Mesodermal cell (in vitro differentiated cells): ENCODE measurements around the gene NES.

Experiments
- H3K27ac ChIP-seq: 2 replicates; pipeline ENCODE4 v1.7.0; 2013; ENCODE audit warnings: mild to moderate bottlenecking, low read depth, low read length, moderate library complexity; ENCODE audit not compliant: severe bottlenecking
- H3K36me3 ChIP-seq: 2 replicates; pipeline ENCODE4 v1.7.1; 2013; ENCODE audit warnings: mild to moderate bottlenecking, low read length, moderate library complexity; ENCODE audit not compliant: control insufficient read depth, insufficient read depth
- H3K4me1 ChIP-seq: one replicate; pipeline ENCODE4 v1.7.1; 2013; ENCODE audit warnings: mild to moderate bottlenecking, low read length; ENCODE audit not compliant: insufficient read depth, control insufficient read depth, poor library complexity, severe bottlenecking
- H3K4me3 ChIP-seq: 2 replicates; pipeline ENCODE4 v1.7.0; 2013; ENCODE audit warnings: low read length, control low read depth, mild to moderate bottlenecking; ENCODE audit not compliant: insufficient read depth, poor library complexity, severe bottlenecking; ENCODE audit errors: extremely low read depth
- H3K9me3 ChIP-seq: 2 replicates; pipeline ENCODE4 v1.7.1; 2013; ENCODE audit warnings: mild to moderate bottlenecking, low read length, moderate library complexity; ENCODE audit not compliant: control insufficient read depth
- WGBS, 2 experiments: methylation state at CpG; one replicate each; pipeline ENCODE4 v1.1.5; 2013; ENCODE audit warnings: missing lambda C conversion rate in 2 of 2; ENCODE audit not compliant: insufficient coverage in 2 of 2; 5-methylcytosine and 5-hydroxymethylcytosine counted together

Gene NES

DNA sequence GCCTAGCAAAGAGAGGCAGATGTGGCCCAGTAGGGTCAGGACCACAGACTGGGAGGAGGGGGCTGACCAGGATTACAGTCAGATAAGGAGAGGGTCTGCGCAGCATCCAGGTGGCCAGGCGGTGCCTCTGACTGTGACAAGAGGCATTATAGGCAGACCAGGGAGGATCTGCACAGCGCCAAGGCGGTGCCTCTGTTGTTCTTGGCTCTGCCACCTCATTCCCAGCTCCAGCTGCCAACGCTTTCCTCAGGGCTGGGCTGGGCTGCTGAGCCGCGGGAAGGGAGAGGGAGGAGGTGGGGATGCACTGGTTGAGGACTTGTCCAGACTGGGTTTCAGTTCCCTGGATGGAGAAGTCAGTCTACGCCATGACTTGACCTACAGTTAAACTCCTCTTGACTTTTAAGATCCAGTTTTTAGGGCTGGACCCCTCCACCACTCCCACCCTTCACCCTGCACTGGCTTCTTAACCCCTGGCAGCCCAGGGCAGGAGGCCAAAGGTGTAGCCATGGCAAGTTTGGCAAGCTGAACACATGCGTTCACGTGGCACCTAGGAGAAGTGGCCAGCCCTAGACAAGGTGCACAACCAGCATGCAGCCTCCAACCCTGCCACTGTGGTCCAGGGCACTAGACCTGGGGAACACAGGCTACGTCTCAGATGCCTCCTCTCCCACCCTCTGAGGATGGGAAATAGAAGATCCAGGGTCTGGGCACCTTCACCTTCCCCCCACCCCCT lies 32.7 kb upstream of the NES start:
- 55 to 84% methylated on average over 5 to 7 of the region's 11 CpGs for WGBS, 2 experiments
- peak overlapping the region; percentile 92 for H3K27ac ChIP-seq
- H3K36me3 ChIP-seq: no peaks in the 10 kb centered on the region
- H3K4me3 ChIP-seq: no peak overlapping the region
- peaks cover 52% of the 10 kb centered on the region for H3K4me1 ChIP-seq
- no peaks in the 10 kb centered on the region for H3K9me3 ChIP-seq

DNA sequence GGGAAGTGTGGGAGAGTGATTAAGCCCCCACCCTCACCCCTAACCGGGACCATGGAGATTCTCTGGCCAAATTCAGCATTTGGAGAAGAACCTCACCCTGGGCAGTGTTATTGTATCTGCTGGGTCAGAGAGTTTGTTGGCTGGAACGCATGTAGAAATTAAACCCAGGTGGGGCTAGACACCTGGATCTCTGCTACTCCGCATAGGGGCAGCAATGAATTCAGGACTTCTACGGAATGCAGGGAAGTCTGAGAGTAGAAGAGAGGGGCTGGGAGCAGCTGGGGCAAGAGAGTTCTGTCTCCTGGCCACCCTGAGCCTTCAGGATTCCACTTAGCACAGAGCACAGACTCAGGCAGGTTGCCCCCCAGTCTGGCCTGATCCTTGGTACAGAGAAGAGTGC lies 31.8 kb upstream of the NES start:
- Histone ChIP-seq H3K9me3 (no peaks in the 10 kb centered on the region), H3K4me1 (peaks cover 61% of the 10 kb centered on the region), H3K36me3 (no peaks in the 10 kb centered on the region), H3K4me3 (no peak overlapping the region), H3K27ac (peak overlapping the region; percentile 49)
- 64 to 72% methylated on average over 3 of the region's 4 CpGs for WGBS, 2 experiments

DNA sequence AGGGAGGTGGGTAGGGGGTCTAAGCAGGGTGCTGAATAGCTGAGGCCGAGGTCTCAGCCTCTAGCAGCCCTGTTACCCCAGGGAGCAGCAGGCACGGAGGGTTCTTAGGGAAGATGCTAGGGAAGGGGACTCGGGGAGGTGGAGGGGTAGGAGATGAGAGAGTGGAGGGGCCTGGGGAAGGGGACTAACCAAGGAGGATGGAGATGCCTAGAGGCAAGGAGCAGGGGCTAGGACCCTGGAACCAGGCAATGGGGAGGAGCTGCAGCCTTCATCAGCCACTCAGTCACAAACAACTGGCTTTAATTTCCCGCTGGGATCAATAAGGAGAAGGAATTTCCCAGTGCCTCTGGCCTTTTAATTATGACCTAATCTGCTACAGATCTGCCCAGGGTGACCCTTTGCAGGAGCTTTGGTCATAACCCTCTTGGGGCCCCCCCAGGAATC lies 31.0 kb upstream of the NES start:
- Histone ChIP-seq H3K27ac (peak overlapping the region; percentile 82), H3K4me1 (peaks cover 65% of the 10 kb centered on the region), H3K36me3 (peaks cover 1% of the 10 kb centered on the region), H3K9me3 (no peaks in the 10 kb centered on the region), H3K4me3 (no peak overlapping the region)
- 6 to 9% methylated on average over 1 to 2 of the region's 4 CpGs for WGBS, 2 experiments

DNA sequence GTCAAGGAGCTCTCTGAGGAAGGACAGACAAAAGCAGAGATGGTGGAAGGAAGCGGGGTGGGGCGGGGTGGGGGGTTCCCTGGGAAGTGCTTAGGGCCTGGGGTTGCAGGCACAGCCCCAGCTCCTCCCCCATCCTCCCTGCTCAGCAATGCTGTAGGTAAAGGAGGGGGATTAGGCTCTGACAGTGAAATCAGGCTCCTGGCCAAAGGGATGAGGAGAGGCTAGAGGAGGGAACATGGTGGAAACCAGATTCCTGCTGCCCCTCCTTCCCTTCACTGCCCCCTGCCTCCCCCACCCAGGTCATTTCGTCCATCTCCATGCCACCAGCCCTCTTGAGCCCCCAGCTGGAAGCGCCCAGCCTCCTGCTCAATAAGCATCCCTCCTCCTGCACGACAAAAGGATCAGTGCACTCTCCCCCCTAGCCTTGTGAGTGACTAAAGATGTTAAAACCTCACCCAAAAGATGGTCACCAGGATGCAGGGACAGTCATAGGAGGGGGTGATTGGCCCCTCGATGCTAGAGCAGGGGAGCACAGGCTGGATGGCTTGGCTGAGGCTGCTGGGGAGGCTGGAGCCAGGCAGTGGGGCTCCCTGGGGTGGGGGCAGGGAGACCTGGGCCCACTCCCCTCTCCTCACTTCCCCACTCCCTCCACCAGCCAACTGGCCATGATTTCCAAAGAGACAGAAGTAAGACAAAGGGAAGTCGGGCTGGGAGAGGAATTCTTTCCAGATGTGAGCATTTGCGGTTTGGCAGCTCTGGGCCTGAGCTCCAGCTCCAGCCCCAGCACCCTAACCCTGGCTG lies 30.4 kb upstream of the NES start:
- 10 to 14% methylated on average over 2 to 4 of the region's 8 CpGs for WGBS, 2 experiments
- Histone ChIP-seq H3K4me1 (peaks cover 65% of the 10 kb centered on the region), H3K36me3 (peaks cover 7% of the 10 kb centered on the region), H3K27ac (peak overlapping the region; percentile 82), H3K9me3 (no peaks in the 10 kb centered on the region), H3K4me3 (no peak overlapping the region)

DNA sequence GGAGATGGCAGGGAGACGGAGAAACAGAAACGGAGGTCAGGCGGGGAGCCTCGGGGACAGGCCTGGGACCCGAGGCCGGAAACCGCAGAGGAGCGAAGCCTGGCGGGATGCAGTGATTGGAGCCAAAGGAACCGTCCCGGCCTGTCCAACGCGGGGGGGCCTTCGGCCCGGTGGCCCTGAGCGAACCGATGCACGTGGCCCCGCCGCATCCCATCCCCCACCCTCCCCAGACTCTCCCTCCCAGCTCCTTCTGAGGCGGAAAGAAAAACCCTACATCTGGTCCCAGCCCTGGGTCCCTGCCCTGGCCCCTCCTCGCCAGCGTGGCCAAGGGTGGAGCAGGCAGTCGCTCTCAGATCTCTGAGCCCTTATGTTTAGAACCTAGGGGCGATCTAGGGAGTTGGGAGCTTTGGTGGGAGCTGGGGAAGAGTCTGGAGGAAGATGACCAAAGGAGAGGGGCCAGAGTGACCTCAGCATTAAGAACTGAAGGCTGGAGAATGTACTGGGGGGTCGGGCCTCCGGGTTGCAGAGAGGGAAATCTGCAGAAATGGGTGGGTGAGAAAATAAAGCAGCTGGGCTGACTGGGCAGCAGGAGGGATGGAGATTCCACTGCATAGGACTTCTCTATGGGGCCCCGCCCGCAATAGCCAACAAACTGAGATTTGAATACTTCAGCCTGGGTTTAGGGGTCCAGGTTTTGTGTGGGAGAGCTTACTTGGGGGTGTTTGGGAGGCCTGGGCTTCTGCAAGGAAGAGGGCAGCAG lies 29.6 kb upstream of the NES start:
- Histone ChIP-seq H3K4me1 (peaks cover 61% of the 10 kb centered on the region), H3K4me3 (peak overlapping the region; percentile 65)

DNA sequence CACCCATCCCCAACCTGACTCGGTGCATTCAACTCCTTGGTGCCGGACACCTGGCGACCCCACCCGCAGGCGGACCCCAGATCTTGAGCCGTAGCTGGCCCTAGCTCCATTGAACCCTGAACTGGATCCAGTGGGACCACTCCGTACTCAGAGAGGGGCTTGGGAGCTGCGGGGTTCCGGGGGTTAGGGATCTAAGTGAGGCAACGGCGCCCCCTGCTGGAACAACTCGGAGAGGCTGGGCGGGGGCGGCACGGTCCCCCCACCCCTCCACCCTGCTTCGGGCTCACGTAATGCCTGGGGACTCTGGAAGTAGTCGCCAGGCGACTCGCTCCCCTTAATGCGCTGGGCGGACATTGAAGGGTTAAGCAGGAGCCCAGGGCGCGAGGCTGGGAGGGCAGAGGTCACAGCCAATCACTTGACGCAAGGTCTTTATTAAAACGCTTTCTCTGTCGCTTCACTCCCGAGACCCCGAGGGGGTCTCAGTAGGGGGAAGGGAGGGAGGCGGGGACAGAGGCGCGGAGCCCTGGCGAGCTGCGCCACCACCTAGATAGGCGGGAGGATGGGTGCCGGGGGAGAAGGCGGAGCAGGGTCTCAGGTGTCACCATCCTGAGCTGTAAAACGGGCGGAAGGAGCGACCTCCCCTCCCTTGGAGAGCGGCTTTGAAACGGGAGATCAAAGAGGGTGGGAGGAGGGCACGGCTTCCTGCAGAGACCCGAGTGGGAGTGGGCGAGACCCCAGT lies 28.9 kb upstream of the NES start:
- Histone ChIP-seq H3K4me1 (peaks cover 63% of the 10 kb centered on the region), H3K36me3 (peaks cover 9% of the 10 kb centered on the region), H3K9me3 (no peaks in the 10 kb centered on the region), H3K4me3 (peak overlapping the region; percentile 65), H3K27ac (peak overlapping the region; percentile 80)
- WGBS, 2 experiments: 0% methylated on average over 21 to 33 of the region's 45 CpGs

More for the DNA sequence above, 29.6 kb upstream of the NES start:
- 0% methylated on average over 26 to 27 of the region's 29 CpGs for WGBS, 2 experiments
- H3K27ac ChIP-seq: peak overlapping the region; percentile 80
- peaks cover 7% of the 10 kb centered on the region for H3K36me3 ChIP-seq
- H3K9me3 ChIP-seq: no peaks in the 10 kb centered on the region

DNA sequence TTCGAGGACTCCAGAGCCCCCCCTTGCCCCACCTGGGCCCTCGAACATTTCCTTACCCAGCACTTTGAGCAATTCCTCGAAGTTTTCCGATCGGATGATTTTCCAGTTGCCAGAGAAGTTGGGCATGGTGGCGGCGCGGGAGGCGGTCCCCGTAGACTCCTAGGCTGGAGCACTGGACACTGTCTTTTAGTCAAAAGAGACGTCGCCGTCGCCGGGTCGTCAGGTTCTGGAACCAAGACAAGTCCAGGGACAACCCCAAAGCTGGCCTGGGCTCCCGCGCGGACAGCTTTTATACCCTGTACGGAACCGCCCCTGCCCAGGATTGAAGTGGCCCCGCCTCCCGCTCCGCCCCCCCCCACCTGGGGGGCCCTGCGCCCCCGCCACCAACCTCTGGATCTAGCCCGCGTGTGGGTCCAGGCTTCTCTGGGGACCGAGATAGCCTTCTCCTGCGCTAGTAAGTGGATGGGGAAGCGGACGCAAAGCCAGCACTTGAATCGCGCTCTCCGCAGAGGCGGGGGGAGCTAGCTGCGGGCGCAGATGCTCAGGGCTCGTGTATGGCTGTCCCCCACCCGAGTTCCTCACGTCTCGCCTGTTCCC lies 28.2 kb upstream of the NES start, which contains the start of gene CRABP2:
TSS of gene CRABP2 (minus strand) at position 263 of the 597 bp plus-strand sequence. CDS start at position 126, 137 bp downstream.
- Histone ChIP-seq H3K4me1 (peaks cover 60% of the 10 kb centered on the region), H3K36me3 (peaks cover 16% of the 10 kb centered on the region), H3K27ac (peak within 1 kb of the TSS; percentile 80), H3K9me3 (no peaks in the 10 kb centered on the region), H3K4me3 (peak within 1 kb of the TSS; percentile 65)
- WGBS, 2 experiments: 0% methylated on average over 29 to 34 of the region's 42 CpGs

DNA sequence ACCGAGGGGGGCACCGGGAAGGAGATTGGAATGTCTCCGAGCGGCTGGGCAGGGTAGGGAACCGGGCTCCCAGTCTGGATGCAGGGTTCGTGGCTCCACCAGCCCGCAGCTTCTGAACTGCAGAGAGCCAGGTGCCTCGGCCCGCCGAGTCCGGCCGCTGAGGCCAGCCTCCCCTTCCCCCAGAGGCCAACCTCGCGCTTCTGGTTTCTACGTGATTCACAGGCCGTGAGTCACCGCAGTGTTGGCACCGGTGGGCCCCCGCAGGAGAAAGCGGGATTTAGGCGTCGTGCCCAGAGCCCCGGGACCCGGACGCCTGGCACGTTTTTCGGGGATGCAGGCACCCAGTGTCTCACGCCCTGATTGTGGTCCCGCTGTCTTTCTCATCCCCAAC lies 27.7 kb upstream of the NES start:
- Histone ChIP-seq H3K36me3 (peaks cover 21% of the 10 kb centered on the region), H3K9me3 (no peaks in the 10 kb centered on the region), H3K27ac (peak overlapping the region; percentile 80), H3K4me3 (peak overlapping the region; percentile 65), H3K4me1 (peaks cover 55% of the 10 kb centered on the region)
- WGBS, 2 experiments: 0 to 1% methylated on average over 27 to 29 of the region's 29 CpGs

DNA sequence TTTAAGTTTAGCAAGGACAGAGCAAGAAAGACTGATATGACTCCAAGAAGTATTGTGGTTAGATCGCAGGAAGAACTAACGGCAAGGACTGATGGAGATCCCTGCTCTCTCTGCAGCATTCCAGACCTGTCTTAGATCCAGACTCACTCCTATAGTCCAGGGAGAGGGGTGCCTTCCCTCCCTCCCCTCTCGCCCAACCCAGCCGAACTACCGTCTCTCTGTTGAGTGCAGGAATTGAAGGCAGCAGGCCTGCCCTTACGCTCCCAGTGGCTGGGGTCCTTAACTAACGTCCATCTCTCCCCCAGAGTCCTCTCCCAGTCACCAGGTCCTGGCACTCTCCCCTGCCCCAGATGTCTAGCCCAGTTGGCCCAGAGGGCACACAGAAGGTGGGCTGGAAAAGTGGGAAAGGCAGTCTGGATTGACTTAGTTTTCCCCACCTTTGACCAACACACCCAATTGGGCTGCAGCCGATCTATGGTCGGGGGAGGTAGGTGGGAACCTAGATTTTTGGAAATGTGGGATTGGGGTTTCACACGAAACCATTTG lies 27.0 kb upstream of the NES start:
- Histone ChIP-seq H3K4me3 (peak overlapping the region; percentile 65), H3K9me3 (no peaks in the 10 kb centered on the region), H3K27ac (peak overlapping the region; percentile 80), H3K36me3 (peaks cover 28% of the 10 kb centered on the region), H3K4me1 (peaks cover 48% of the 10 kb centered on the region)
- 3 to 39% methylated on average over 4 to 5 of the region's 10 CpGs for WGBS, 2 experiments
